Measurements from ENCODE around the gene RBM12.

DNA sequence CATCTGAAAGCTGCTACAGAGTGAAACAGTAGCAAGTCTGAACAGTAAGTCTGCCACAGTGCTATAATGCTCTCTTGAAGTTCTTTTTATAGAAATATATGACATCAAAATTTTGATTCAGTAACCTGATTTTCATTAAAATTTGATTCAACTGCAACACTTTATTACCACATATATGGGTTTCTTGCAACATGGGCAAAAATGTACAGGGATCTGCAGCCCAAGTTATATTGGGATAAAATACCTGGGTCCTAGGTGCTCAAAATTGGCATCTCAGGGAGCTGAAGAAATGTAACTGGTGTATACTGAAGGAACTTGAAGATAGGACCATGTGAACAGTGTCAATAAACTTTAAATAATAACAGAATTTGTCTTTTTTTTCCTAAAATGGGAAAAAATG, 45.3 kb upstream of the RBM12 start:
- TF ChIP-seq, protein P1, sequence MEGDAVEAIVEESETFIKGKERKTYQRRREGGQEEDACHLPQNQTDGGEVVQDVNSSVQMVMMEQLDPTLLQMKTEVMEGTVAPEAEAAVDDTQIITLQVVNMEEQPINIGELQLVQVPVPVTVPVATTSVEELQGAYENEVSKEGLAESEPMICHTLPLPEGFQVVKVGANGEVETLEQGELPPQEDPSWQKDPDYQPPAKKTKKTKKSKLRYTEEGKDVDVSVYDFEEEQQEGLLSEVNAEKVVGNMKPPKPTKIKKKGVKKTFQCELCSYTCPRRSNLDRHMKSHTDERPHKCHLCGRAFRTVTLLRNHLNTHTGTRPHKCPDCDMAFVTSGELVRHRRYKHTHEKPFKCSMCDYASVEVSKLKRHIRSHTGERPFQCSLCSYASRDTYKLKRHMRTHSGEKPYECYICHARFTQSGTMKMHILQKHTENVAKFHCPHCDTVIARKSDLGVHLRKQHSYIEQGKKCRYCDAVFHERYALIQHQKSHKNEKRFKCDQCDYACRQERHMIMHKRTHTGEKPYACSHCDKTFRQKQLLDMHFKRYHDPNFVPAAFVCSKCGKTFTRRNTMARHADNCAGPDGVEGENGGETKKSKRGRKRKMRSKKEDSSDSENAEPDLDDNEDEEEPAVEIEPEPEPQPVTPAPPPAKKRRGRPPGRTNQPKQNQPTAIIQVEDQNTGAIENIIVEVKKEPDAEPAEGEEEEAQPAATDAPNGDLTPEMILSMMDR (conservative IDR thresholded peaks at IDR 0.05; ENCODE audit: low read depth, low read length) = no peak
- TF ChIP-seq, protein P2, sequence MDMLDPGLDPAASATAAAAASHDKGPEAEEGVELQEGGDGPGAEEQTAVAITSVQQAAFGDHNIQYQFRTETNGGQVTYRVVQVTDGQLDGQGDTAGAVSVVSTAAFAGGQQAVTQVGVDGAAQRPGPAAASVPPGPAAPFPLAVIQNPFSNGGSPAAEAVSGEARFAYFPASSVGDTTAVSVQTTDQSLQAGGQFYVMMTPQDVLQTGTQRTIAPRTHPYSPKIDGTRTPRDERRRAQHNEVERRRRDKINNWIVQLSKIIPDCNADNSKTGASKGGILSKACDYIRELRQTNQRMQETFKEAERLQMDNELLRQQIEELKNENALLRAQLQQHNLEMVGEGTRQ (IDR thresholded peaks at IDR 0.05; ENCODE audit: low read depth, low read length) = no peak
- TF ChIP-seq RAD21 (IDR thresholded peaks at IDR 0.05; ENCODE audit: low read length) (no peak), RCOR1 (IDR thresholded peaks at IDR 0.05; ENCODE audit: insufficient replicate concordance, low read length) (no peak), POLR2A (IDR thresholded peaks at IDR 0.05; ENCODE audit: low read depth, low read length) (no peak), MAFK (IDR thresholded peaks at IDR 0.05; ENCODE audit: low read depth, low read length) (no peak), RFX5 (IDR thresholded peaks at IDR 0.05; ENCODE audit: low read depth, low read length) (no peak), MXI1 (IDR thresholded peaks at IDR 0.05; ENCODE audit: borderline replicate concordance, low read depth, low read length) (no peak), CEBPB (IDR thresholded peaks at IDR 0.05; ENCODE audit: low read depth, low read length) (no peak), SMC3 (IDR thresholded peaks at IDR 0.05; ENCODE audit: low read depth, low read length) (no peak), NFE2L2 (IDR thresholded peaks at IDR 0.05; ENCODE audit: low read depth, low read length) (no peak), BHLHE40 (IDR thresholded peaks at IDR 0.05; ENCODE audit: low read depth, low read length) (no peak)
- TF ChIP-seq, protein P3, sequence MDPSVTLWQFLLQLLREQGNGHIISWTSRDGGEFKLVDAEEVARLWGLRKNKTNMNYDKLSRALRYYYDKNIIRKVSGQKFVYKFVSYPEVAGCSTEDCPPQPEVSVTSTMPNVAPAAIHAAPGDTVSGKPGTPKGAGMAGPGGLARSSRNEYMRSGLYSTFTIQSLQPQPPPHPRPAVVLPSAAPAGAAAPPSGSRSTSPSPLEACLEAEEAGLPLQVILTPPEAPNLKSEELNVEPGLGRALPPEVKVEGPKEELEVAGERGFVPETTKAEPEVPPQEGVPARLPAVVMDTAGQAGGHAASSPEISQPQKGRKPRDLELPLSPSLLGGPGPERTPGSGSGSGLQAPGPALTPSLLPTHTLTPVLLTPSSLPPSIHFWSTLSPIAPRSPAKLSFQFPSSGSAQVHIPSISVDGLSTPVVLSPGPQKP (IDR thresholded peaks at IDR 0.05; ENCODE audit: borderline replicate concordance, low read depth, low read length) = no peak

All from IMR-90 (cell line).